K562 (cell line): Measurements from ENCODE around the gene HMG20B. TPM values are rescaled to one million over a fixed set of nuclear protein-coding genes. Genes with fewer than 3 reads are reported as not detected.
A peak's percentile ranks its signal among the peaks of the same experiment; 100 is the strongest.

Experiments
- HDAC3 ChIP-seq: fragments of 450-650 bp; IDR thresholded peaks from 2 replicates; pipeline ENCODE4 v1.6.1; 2018; ENCODE audit warnings: borderline replicate concordance, mild to moderate bottlenecking, moderate library complexity; ENCODE audit not compliant: partially characterized antibody
- JUN ChIP-seq, 2 experiments: sonication (generic) in 1 of 2; formaldehyde crosslinking in 1 of 2; IDR thresholded peaks; 2 replicates each; pipeline versions ENCODE4 v1.6.1 to v1.8.0; 2012 to 2022; ENCODE audit warnings: borderline replicate concordance in 2 of 2, mild to moderate bottlenecking in 2 of 2, improper control_type of control experiment in 1 of 2, low read depth in 1 of 2, low read length in 1 of 2, missing genetic modification reagents in 1 of 2
- JUND ChIP-seq, 2 experiments: IDR thresholded peaks; 2 replicates in 1 of 2; 3 replicates in 1 of 2; pipeline ENCODE4 v1.6.1; 2011; ENCODE audit warnings: borderline replicate concordance in 2 of 2, low read depth in 2 of 2, low read length in 2 of 2, improper control_type of control experiment in 1 of 2, missing biosample characterization in 1 of 2, missing genetic modification characterization in 1 of 2, missing genetic modification reagents in 1 of 2
- MAFF ChIP-seq: IDR thresholded peaks from 2 replicates; pipeline ENCODE4 v1.6.1; 2012; ENCODE audit warnings: low read length, improper control_type of control experiment
- RUNX1 ChIP-seq: sonication (generic); IDR thresholded peaks from 2 replicates; pipeline ENCODE4 v1.6.1; 2016; ENCODE audit warnings: antibody characterized with exemption, low read depth
- SREBF1 ChIP-seq: fragments of 150-350 bp; IDR thresholded peaks from 2 replicates; pipeline ENCODE4 v1.6.1; 2014; ENCODE audit warnings: antibody characterized with exemption, low read depth, low read length, borderline replicate concordance
- ZNF764 ChIP-seq: fragments of 250-450 bp; sonication (Bioruptor Pico); IDR thresholded peaks from 2 replicates; pipeline ENCODE4 v1.4.0; 2020; ENCODE audit warnings: low read depth, mild to moderate bottlenecking, moderate library complexity
- polyA plus RNA-seq, 8 experiments: library from polyadenylated mRNA; depleted of rRNA in 4 of 8; stranded (reverse) in 5 of 8; unstranded in 3 of 8; fragments of >200 nt; fragmentation: Nextera tagmentation in 2 of 8; fragmentation: Illumina TruSeq in 1 of 8; extraction: Ambion mirVana in 2 of 8; extraction: Trizol in 1 of 8; gene quantifications; 2 replicates each; pipeline versions ENCODE4 v1.2.1 to v1.2.3, GENCODE V29; 2011 to 2014; ENCODE audit warnings: inconsistent platforms in 1 of 8, missing spikeins in 1 of 8
- total RNA-seq, 7 experiments: library from RNA; depleted of rRNA in 6 of 7; stranded (reverse); fragments of >200 nt in 6 of 7; fragmentation: Illumina TruSeq in 2 of 7; extraction: Trizol in 2 of 7; gene quantifications; 2 replicates each; pipeline versions ENCODE4 v1.2.1 to v1.2.3, GENCODE V29; 2011 to 2021; ENCODE audit warnings: low replicate concordance in 1 of 7
- TF ChIP-seq, protein P1 (sequence below): fragments of 450-650 bp; IDR thresholded peaks from 2 replicates; pipeline ENCODE4 v1.6.1; 2016; ENCODE audit warnings: mild to moderate bottlenecking, moderate library complexity

Gene HMG20B
- total and polyA plus RNA-seq, 9 of the 15 experiments (the other 6 are each of a cell fraction or from before 2014, with no cell fraction given): 0.35 to 172 (median 38.6) TPM

- TF ChIP-seq RUNX1 (no peak; the same call in 1 of the 2 replicates), SREBF1 (no peak), MAFF (no peak), JUN (IDR thresholded peaks at IDR 0.05; ENCODE audit: borderline replicate concordance, low read depth, low read length) (peak; percentile 35; the same call in 1 of the 2 replicates), JUN (CRISPR knock-in tag; IDR thresholded peaks at IDR 0.05; ENCODE audit: borderline replicate concordance) (no peak), JUND (IDR thresholded peaks at IDR 0.05; ENCODE audit: borderline replicate concordance, low read depth, low read length) (peak; percentile 17; the same call in 1 of the 2 replicates), JUND (tag; IDR thresholded peaks at IDR 0.05; ENCODE audit: borderline replicate concordance, low read depth, low read length) (no peak), ZNF764 (CRISPR knock-in tag) (0 out of 2 replicates have a peak, but pooled peaks have one; percentile 20), HDAC3 (no peak)
- TF ChIP-seq, protein P1, sequence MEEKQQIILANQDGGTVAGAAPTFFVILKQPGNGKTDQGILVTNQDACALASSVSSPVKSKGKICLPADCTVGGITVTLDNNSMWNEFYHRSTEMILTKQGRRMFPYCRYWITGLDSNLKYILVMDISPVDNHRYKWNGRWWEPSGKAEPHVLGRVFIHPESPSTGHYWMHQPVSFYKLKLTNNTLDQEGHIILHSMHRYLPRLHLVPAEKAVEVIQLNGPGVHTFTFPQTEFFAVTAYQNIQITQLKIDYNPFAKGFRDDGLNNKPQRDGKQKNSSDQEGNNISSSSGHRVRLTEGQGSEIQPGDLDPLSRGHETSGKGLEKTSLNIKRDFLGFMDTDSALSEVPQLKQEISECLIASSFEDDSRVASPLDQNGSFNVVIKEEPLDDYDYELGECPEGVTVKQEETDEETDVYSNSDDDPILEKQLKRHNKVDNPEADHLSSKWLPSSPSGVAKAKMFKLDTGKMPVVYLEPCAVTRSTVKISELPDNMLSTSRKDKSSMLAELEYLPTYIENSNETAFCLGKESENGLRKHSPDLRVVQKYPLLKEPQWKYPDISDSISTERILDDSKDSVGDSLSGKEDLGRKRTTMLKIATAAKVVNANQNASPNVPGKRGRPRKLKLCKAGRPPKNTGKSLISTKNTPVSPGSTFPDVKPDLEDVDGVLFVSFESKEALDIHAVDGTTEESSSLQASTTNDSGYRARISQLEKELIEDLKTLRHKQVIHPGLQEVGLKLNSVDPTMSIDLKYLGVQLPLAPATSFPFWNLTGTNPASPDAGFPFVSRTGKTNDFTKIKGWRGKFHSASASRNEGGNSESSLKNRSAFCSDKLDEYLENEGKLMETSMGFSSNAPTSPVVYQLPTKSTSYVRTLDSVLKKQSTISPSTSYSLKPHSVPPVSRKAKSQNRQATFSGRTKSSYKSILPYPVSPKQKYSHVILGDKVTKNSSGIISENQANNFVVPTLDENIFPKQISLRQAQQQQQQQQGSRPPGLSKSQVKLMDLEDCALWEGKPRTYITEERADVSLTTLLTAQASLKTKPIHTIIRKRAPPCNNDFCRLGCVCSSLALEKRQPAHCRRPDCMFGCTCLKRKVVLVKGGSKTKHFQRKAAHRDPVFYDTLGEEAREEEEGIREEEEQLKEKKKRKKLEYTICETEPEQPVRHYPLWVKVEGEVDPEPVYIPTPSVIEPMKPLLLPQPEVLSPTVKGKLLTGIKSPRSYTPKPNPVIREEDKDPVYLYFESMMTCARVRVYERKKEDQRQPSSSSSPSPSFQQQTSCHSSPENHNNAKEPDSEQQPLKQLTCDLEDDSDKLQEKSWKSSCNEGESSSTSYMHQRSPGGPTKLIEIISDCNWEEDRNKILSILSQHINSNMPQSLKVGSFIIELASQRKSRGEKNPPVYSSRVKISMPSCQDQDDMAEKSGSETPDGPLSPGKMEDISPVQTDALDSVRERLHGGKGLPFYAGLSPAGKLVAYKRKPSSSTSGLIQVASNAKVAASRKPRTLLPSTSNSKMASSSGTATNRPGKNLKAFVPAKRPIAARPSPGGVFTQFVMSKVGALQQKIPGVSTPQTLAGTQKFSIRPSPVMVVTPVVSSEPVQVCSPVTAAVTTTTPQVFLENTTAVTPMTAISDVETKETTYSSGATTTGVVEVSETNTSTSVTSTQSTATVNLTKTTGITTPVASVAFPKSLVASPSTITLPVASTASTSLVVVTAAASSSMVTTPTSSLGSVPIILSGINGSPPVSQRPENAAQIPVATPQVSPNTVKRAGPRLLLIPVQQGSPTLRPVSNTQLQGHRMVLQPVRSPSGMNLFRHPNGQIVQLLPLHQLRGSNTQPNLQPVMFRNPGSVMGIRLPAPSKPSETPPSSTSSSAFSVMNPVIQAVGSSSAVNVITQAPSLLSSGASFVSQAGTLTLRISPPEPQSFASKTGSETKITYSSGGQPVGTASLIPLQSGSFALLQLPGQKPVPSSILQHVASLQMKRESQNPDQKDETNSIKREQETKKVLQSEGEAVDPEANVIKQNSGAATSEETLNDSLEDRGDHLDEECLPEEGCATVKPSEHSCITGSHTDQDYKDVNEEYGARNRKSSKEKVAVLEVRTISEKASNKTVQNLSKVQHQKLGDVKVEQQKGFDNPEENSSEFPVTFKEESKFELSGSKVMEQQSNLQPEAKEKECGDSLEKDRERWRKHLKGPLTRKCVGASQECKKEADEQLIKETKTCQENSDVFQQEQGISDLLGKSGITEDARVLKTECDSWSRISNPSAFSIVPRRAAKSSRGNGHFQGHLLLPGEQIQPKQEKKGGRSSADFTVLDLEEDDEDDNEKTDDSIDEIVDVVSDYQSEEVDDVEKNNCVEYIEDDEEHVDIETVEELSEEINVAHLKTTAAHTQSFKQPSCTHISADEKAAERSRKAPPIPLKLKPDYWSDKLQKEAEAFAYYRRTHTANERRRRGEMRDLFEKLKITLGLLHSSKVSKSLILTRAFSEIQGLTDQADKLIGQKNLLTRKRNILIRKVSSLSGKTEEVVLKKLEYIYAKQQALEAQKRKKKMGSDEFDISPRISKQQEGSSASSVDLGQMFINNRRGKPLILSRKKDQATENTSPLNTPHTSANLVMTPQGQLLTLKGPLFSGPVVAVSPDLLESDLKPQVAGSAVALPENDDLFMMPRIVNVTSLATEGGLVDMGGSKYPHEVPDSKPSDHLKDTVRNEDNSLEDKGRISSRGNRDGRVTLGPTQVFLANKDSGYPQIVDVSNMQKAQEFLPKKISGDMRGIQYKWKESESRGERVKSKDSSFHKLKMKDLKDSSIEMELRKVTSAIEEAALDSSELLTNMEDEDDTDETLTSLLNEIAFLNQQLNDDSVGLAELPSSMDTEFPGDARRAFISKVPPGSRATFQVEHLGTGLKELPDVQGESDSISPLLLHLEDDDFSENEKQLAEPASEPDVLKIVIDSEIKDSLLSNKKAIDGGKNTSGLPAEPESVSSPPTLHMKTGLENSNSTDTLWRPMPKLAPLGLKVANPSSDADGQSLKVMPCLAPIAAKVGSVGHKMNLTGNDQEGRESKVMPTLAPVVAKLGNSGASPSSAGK: peak; percentile 91
These were observed 15.1 kb upstream of the HMG20B start, which contains the start of gene MFSD12 (continued) for GRCh38 chr19:3557461-3558248.
